ENCODE data around the gene CIDEB. TPM values are rescaled to one million over a fixed set of nuclear protein-coding genes. Genes with fewer than 3 reads are reported as not detected.

The CIDEB gene
- total and polyA plus RNA-seq, 10 of the 15 experiments (the other 5 are each of a cell fraction or from before 2014, with no cell fraction given), result 0.34 to 6.3 (median 3.2) TPM

DNA sequence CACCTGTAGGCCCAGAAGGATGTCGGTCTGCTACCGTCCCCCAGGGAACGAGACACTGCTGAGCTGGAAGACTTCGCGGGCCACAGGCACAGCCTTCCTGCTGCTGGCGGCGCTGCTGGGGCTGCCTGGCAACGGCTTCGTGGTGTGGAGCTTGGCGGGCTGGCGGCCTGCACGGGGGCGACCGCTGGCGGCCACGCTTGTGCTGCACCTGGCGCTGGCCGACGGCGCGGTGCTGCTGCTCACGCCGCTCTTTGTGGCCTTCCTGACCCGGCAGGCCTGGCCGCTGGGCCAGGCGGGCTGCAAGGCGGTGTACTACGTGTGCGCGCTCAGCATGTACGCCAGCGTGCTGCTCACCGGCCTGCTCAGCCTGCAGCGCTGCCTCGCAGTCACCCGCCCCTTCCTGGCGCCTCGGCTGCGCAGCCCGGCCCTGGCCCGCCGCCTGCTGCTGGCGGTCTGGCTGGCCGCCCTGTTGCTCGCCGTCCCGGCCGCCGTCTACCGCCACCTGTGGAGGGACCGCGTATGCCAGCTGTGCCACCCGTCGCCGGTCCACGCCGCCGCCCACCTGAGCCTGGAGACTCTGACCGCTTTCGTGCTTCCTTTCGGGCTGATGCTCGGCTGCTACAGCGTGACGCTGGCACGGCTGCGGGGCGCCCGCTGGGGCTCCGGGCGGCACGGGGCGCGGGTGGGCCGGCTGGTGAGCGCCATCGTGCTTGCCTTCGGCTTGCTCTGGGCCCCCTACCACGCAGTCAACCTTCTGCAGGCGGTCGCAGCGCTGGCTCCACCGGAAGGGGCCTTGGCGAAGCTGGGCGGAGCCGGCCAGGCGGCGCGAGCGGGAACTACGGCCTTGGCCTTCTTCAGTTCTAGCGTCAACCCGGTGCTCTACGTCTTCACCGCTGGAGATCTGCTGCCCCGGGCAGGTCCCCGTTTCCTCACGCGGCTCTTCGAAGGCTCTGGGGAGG lies 3.1 kb upstream of the CIDEB start, which contains the start of gene LTB4R (continued):
- TF ChIP-seq, protein P1, sequence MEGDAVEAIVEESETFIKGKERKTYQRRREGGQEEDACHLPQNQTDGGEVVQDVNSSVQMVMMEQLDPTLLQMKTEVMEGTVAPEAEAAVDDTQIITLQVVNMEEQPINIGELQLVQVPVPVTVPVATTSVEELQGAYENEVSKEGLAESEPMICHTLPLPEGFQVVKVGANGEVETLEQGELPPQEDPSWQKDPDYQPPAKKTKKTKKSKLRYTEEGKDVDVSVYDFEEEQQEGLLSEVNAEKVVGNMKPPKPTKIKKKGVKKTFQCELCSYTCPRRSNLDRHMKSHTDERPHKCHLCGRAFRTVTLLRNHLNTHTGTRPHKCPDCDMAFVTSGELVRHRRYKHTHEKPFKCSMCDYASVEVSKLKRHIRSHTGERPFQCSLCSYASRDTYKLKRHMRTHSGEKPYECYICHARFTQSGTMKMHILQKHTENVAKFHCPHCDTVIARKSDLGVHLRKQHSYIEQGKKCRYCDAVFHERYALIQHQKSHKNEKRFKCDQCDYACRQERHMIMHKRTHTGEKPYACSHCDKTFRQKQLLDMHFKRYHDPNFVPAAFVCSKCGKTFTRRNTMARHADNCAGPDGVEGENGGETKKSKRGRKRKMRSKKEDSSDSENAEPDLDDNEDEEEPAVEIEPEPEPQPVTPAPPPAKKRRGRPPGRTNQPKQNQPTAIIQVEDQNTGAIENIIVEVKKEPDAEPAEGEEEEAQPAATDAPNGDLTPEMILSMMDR (IDR thresholded peaks at IDR 0.05 in 2 of 3, conservative IDR thresholded peaks at IDR 0.05 in 1 of 3; ENCODE audit: control insufficient read depth in 2 of 3, extremely low read depth in 1 of 3, insufficient read depth in 1 of 3, low read depth in 3 of 3, low read length in 3 of 3), result peak; percentile 10 to 40 (median 29); a peak in 3 of 6 replicates
- TF ChIP-seq WRNIP1 (IDR thresholded peaks at IDR 0.05; ENCODE audit: borderline replicate concordance, low read depth, low read length) (no peak), NFYB (IDR thresholded peaks at IDR 0.05; ENCODE audit: insufficient read depth, low read depth, low read length) (no peak), TARDBP (IDR thresholded peaks at IDR 0.05; ENCODE audit: borderline replicate concordance) (no peak), ETV6 (conservative IDR thresholded peaks at IDR 0.05 in 1 of 2, IDR thresholded peaks at IDR 0.05 in 1 of 2; ENCODE audit: borderline replicate concordance in 1 of 2, low read depth in 1 of 2) (no peak), ZBED1 (IDR thresholded peaks at IDR 0.05; ENCODE audit: borderline replicate concordance) (no peak), SUZ12 (IDR thresholded peaks at IDR 0.05; ENCODE audit: unreplicated experiment) (no peak), STAT1 (conservative IDR thresholded peaks at IDR 0.05) (no peak), KDM1A (IDR thresholded peaks at IDR 0.05; ENCODE audit: borderline replicate concordance) (no peak), MTA2 (IDR thresholded peaks at IDR 0.05; ENCODE audit: low read depth) (no peak), CHD4 (IDR thresholded peaks at IDR 0.05) (no peak), IKZF2 (IDR thresholded peaks at IDR 0.05) (no peak), TCF12 (IDR thresholded peaks at IDR 0.05; ENCODE audit: low read depth, low read length) (0 out of 2 replicates have a peak, but pooled peaks have one; percentile 42)
- TF ChIP-seq, protein P2, sequence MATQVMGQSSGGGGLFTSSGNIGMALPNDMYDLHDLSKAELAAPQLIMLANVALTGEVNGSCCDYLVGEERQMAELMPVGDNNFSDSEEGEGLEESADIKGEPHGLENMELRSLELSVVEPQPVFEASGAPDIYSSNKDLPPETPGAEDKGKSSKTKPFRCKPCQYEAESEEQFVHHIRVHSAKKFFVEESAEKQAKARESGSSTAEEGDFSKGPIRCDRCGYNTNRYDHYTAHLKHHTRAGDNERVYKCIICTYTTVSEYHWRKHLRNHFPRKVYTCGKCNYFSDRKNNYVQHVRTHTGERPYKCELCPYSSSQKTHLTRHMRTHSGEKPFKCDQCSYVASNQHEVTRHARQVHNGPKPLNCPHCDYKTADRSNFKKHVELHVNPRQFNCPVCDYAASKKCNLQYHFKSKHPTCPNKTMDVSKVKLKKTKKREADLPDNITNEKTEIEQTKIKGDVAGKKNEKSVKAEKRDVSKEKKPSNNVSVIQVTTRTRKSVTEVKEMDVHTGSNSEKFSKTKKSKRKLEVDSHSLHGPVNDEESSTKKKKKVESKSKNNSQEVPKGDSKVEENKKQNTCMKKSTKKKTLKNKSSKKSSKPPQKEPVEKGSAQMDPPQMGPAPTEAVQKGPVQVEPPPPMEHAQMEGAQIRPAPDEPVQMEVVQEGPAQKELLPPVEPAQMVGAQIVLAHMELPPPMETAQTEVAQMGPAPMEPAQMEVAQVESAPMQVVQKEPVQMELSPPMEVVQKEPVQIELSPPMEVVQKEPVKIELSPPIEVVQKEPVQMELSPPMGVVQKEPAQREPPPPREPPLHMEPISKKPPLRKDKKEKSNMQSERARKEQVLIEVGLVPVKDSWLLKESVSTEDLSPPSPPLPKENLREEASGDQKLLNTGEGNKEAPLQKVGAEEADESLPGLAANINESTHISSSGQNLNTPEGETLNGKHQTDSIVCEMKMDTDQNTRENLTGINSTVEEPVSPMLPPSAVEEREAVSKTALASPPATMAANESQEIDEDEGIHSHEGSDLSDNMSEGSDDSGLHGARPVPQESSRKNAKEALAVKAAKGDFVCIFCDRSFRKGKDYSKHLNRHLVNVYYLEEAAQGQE (IDR thresholded peaks at IDR 0.05; ENCODE audit: low read depth, low read length), result 0 out of 2 replicates have a peak, but pooled peaks have one; percentile 47
- TF ChIP-seq, protein P3, sequence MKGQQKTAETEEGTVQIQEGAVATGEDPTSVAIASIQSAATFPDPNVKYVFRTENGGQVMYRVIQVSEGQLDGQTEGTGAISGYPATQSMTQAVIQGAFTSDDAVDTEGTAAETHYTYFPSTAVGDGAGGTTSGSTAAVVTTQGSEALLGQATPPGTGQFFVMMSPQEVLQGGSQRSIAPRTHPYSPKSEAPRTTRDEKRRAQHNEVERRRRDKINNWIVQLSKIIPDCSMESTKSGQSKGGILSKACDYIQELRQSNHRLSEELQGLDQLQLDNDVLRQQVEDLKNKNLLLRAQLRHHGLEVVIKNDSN (IDR thresholded peaks at IDR 0.05; ENCODE audit: borderline replicate concordance, extremely low read length, insufficient read depth, low read depth, low read length), result no peak
- TF ChIP-seq, protein P4, sequence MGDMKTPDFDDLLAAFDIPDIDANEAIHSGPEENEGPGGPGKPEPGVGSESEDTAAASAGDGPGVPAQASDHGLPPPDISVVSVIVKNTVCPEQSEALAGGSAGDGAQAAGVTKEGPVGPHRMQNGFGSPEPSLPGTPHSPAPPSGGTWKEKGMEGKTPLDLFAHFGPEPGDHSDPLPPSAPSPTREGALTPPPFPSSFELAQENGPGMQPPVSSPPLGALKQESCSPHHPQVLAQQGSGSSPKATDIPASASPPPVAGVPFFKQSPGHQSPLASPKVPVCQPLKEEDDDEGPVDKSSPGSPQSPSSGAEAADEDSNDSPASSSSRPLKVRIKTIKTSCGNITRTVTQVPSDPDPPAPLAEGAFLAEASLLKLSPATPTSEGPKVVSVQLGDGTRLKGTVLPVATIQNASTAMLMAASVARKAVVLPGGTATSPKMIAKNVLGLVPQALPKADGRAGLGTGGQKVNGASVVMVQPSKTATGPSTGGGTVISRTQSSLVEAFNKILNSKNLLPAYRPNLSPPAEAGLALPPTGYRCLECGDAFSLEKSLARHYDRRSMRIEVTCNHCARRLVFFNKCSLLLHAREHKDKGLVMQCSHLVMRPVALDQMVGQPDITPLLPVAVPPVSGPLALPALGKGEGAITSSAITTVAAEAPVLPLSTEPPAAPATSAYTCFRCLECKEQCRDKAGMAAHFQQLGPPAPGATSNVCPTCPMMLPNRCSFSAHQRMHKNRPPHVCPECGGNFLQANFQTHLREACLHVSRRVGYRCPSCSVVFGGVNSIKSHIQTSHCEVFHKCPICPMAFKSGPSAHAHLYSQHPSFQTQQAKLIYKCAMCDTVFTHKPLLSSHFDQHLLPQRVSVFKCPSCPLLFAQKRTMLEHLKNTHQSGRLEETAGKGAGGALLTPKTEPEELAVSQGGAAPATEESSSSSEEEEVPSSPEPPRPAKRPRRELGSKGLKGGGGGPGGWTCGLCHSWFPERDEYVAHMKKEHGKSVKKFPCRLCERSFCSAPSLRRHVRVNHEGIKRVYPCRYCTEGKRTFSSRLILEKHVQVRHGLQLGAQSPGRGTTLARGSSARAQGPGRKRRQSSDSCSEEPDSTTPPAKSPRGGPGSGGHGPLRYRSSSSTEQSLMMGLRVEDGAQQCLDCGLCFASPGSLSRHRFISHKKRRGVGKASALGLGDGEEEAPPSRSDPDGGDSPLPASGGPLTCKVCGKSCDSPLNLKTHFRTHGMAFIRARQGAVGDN (IDR thresholded peaks at IDR 0.05), result peak; percentile 84
